NCI-H2029 (cell line): Measurements from ENCODE around the gene TANGO2.
A peak's percentile ranks its signal among the peaks of the same experiment; 100 is the strongest.
"Not testable (repeated sequence)": the region's sequence is repeated elsewhere in the genome, so short reads cannot be mapped to it uniquely, and the experiment has no call there.

Experiments used
- DNase-seq: peaks from one replicate; lab custom pipeline; 2025; lab: John Stamatoyannopoulos, UW

Gene TANGO2

DNA sequence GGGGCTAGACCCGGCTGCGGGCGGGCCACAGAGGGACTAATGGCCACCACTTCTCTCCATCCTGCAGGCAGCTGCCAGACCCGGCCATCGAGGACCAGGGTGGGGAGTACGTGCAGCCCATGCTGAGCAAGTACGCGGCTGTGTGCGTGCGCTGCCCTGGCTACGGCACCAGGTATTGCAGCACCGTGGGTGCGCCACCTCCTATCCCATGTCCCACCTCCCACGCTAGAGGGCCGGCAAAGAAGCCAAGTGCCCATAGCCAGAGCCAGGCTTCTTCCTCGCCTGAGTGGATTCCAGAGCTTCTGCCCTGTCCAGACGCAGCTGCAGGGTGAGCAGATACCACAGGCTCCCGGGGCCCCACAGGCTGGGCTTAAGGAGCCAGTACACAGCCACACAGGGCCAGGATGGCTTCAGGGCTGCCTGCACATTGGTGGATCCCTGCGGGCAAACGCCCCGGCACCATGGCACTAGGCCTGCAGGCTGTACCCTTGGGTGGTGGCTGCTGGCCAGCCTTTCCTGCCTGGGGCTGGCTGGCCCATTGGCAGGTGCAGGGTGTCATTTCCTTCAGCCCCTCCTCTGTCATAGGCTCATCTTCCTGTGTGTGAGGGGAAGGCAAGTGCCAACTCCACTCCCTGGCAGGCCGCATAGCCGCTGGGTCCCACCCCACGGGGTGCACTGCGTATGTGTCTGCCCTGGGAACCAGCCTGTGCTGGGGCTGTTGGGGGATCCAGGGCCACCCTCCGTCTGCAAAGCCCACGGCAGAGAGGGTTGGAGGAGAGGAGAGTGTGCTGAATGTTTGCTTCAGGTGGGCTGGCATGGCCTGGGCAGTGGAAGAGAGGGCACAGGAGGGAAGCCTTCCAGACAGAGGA is 42.6 kb downstream of the TANGO2 start:
- DNase-seq, result no peak

DNA sequence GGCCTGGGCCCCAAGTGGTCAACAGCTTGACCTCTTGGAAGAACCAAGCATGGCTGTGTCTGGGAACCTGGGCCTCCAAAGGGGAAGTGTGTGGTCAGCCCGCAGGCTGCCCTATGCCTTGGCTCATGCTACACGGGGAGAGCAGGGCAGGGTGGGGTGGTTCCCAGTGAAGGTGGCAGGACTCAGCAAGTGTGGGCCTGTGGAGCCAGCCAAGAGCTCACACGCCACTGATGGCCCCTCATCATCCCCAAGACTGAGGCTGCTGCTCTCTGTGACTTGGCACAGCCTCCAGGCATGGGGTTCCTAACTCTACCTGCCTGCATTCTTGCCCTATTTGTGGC is 43.2 kb downstream of the TANGO2 start:
- no peak for DNase-seq

DNA sequence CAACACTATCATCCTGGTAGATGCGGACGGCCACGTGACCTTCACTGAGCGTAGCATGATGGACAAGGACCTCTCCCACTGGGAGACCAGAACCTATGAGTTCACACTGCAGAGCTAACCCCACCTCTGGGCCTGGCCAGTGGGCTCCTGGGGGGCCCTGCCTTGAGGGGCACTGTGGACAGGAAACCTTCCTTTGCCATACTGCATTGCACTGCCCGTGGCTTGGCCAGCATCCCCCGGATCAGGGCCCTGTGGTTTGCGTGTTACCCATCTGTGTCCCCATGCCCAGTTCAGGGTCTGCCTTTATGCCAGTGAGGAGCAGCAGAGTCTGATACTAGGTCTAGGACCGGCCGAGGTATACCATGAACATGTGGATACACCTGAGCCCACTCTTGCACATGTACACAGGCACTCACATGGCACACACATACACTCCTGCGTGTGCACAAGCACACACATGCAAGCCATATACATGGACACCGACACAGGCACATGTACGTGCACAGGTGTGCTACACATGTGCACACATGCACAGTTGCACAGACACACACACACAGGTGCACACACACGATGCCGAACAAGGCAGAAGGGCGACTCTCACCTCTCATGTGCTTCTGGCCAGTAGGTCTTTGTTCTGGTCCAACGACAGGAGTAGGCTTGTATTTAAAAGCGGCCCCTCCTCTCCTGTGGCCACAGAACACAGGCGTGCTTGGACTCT is 43.8 kb downstream of the TANGO2 start:
- DNase-seq, result no peak

DNA sequence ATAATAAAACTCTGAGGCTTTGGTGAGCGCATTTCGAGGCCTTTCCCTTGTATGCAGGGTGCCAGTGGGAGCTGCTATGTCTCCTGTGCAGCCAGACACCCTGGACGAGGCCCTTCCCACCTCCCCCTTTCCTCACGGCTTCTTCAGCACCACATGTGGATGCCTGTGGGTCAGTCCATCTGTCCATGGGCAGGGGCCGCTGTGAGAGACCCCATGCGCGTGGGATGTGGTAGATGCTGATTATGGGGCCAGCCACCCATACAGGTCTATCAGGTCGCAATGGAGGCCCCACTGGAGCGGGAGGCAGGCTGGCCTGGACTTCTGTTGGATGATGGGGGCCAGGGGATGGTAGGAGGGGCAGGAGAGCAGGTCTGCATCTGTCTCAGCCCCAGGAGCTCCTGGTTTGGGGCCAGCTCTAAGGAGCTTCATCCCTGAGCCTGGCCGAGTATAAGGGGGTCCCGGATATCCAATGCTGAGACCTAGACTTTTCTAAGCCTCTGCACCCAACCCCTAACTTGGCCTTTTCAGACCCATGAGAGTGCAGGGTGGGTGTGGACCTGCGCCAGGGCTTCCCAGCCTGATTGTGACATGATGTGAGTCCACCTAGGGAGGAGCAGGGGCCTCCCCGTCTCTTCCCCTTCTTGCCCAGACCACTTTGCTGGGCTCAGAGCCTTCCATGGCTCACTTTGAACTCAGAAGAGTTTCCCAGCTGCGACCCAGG is 45.1 kb downstream of the TANGO2 start:
- no peak for DNase-seq

DNA sequence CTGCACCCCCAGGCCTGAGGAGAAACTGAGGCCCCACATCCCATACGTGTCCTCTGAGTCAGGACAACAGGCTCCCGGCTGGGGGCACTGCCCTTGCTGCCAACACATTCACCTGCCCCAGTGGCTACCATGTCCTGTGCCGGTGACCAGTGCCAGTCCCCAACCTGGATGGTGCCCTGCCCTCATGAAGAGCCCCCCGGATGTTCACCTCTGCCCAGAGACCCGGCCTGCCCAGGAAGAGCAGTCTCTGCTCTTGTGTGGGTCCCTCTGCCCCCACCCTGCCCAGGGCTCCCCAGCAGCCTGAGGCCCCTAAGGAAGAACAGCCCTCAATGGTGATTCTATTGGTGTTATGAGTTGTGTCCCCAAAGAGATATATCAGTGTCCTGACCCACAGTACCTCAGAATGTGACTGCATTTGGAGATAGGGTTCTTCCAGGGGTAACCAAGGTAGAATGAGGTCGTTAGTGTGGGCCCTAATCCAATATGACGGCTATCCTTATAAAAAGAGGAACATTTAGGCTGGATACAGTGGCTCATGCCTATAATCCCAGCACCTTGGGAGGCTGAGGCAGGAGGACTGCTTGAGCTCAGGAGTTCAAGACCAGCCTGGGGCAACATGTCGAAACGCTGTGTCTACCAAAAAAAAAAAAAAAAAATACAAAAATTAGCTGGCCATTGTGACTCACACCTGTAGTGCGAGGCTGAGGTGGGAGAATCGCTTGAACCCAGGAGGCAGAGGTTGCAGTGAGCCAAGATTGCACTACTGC is 45.9 kb downstream of the TANGO2 start:
- DNase-seq, result no peak

DNA sequence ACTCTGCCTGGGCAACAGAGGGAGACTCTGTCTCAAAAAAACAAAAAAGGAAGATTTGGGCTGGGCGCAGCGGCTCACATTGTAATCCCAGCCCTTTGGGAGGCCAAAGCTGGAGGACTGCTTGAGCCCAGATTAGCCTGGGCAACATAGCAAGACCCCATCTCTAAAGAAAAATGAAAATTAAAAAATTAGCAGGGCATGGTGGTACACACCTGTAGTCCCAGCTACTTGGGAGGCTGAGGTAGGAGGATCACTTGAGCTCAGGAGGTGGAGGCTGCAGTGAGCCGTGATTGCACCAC is 46.4 kb downstream of the TANGO2 start:
- DNase-seq, result not testable (repeated sequence)

DNA sequence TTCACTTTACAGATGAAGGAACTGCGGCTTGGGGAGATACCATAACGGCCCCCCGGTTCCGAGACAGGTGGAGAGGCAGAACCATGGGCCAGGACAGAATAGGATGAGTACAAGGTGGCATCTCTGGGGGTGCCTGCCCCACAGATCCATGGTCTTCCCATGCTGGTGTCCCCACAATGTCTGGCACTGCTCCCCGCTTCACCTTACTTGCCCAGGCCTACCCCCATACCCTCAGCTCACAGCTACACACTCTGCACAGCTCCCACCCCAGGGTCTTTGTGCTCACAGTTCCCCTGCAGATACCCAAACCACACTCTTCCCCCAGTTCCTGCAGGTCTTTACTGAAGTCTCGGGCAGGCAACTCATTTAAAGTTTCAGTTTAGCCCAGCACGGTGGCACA is 47.7 kb downstream of the TANGO2 start:
- DNase-seq, result no peak

DNA sequence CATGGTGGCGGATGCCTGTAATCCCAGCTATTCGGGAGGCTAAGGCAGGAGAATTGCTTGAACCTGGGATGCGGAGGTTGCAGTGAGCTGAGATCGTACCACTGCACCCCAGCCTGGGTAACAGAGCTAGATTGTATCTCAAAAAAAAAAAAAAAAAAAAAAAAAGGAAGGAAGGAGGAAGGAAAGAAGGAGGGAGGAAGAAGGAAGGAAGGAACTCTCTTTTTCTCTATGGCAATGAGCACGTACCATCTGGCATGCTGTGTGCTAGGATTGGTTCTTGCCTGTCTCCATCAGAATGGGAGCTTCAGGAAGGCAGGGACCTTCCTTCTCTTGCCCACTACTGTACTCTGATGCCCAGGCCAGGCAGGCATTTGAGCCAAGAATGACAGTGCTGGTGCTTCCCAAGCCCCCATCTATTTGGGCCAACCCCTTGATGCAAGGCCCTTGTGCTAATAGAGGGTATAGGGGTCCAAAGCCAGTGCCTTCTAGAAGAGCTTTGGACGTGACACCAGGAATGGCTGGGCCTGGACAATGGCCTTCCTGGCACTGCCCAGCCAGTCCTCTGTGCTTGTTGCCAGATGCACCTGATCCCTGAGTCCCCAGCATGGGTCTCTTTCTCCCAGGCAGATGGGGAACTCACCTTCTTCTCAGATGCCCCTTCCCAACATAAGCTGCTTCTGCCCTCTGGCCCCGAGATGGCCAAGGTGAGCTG is 48.6 kb downstream of the TANGO2 start:
- DNase-seq, result no peak

DNA sequence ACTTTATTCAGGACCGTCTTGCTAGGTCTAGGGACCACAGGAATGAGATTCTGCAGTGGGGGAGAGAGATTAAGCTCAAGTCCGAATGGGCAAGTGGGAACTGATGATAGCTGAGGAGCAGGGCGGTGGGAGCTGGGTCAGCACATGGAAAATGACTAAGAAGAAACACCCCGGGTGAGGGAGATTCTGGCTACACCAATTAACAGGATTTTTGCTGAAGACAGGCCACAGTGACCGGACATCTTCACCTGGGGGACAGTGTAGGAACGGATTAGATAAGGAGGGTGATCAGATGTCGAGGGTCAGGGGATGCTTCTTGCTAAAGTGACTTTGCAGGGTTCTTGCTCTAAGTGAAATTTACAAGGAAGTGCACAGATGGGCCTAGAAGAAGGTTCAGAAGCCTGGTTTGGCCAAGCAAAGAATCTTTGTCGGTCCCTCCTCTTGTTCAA is 50.6 kb downstream of the TANGO2 start:
- no peak for DNase-seq

DNA sequence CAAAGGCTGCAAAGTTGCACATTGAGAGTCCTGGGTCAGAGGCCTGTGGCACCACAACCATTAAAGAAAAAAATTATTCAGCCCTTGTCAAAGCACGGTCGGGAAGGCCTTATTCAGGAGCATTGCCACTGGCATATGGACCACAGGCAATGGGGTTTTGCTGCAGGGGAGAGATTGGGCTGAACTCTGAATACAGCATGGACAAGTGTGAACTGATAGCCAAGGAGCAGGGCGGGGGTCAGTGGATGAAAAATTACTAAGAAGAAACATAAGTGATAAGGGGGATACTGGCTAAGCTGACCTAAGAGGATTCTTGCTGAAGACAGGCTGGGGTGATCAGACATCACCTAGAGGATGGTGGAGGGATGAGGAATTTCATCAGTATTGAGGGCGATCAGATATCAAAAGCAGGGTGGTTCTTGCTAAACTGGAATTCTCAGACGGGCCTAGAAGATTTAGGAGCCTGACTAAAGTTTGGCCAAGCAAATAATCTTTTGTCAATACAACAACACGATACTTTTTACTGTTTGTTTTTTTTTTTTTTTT is 55.8 kb downstream of the TANGO2 start:
- no peak for DNase-seq

DNA sequence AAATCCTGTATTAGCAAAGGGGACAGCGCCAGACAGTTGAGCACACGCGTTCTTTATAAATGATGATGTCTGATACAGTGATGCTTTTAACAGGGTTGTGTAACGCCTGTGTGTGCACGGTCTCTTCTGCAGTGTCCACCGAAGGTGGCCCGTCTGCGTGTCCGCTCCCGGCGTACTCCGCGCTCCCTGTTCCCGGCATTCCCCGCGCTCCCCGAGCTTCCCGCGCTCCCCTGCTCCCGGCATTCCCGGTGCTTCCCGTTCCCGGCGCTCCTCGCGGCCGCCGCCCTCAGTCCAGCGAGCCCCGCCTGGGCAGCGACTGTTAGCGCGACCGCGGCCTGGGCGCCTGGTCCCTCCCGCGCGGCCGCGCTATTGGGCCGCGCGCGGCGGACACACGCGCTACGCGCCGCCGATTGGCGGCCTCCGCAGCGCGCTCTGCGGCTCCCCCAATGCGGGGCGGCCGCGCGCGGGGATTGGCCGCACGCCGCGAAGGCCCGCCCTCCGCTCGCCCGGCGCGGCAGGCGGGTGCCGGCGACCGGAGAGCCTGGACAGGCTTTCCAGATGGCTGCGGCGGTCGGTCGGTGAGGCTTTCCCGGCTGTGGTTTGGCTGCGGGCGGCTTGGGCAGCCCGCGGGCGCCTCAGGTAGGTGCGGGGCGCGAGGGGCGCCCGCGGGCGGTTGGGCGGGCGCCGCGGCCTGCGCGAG is 59.0 kb downstream of the TANGO2 start, which contains the start of gene DGCR8:
Gene DGCR8 (plus strand): TSS at position 497 of the 700 bp plus-strand sequence. CDS start 5,723 bp downstream, outside the sequence.
- DNase-seq, result peak; percentile 94

DNA sequence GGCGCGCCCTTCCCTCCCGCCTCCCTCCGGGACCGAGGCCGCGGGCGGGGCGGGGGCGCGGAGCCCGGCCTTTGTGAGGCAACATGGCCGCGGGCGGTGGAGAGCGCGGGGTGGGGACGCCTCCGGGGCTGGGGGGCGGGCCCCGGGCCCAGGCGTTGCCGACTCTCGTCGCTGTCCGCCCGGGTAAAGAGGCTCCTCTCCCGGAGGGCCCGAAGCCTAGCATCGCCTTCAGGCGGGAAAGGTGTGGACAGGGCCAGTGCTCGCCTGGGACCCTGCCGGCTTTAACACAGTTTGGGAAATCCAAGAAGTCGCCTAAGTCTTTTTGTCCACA is 59.5 kb downstream of the TANGO2 start:
- DNase-seq, result peak; percentile 46

DNA sequence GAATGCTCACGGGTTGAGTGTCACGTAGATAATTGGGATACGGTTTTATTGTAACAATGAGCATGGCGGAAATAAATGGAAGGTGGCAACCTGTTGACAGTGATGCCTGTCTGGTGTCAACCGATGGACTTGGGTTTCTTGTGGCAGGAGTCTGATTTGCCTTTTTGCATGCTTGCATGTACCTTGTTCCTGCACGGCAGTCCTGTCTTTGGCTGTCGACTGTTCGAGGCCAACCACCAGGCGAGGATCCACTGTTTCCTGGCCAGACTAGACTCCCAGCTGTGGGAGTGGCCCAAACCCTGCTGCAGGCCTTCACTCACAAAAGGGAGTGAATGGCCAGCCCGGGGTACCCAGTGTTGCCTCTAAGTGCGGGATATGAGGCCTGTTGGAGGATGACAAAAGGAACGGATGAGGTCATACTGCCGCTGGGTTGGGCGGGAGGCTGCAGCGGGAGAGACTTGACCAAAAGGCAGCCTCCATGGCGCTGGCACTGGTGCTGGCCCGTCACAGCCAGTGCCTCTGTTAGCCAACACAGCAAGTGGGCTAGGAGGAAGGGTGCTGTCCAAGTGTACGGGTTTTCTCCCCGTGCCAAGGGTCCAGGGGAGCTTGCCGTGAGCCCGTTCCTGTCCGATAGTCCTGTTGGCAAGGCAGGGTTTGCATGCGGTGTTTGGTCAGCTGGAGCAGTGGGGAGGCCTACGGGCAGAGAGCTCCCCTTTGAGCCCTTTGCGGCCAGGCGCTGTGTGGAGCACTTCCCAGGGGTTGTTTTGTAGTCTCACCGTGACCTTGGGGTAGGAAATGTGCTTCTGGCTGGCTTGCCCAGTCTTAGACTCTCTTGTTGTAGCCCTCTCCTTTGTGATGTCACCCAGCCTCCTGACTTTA is 60.1 kb downstream of the TANGO2 start:
- DNase-seq, result peak; percentile 62

DNA sequence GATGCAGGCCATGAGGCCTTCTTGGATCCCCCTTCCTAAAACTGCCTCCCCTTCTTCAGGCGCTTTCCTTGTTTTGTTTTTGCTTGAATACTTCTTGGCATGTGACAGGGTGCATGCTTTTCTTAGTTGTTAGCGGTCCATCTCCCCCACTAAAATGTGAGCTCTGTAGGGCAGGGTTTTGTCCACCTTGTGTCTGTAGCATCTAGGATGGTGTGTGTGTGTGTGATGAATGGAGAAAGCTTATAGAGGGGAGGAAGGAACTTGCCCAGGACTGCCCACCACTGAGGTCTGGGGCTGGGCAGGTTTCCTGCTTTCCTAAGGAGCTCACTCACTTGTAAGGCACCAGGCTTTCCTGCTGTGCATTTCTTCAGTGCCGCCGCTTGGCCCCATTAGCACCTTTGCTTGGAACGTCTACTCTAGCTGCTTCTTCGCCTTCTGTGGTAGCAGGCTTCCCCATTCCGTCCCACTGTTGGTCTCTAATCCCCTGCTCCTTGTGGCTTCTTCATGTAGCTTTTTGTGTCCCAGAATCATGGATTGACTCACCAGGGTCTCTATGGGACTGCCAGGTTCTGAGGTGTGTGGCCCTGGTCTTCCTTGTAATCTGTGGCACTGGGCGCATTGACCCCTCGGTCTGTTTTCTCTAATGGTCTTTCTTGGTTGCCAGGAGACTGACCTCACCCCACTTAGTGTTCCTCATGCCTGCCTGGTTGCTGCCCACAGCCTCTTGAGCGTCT is 62.4 kb downstream of the TANGO2 start:
- no peak for DNase-seq

DNA sequence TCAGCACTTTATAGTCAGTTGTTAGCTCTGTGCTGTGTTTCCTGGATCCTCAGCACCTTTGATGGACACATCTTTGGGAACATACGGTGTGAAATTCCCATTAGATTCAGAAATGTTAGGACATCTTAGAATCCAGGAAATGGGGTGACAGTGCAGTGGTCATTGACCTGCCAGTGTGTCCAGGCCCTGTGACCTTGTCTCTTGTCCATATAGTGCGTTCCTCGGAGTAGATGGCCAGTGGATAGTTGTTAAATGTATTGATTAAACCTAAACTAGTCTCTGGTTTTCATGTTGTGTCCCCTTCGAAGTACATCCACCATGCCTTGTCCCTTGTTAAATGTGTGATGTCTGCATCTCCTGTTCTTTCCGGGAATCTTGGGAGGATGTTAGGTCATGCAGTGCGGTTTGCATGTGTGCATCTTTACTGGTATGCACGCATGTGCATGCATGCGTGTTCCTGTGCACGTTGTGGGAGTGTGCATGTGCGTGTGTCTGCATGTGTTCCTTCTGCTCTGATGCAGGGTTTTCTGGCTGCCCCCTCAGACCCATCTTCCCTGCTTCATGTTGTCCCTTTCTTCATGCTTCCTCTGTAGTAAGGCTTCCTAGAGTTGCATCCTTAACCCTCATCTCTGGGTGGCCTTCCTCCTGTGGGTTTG is 63.1 kb downstream of the TANGO2 start:
- no peak for DNase-seq

DNA sequence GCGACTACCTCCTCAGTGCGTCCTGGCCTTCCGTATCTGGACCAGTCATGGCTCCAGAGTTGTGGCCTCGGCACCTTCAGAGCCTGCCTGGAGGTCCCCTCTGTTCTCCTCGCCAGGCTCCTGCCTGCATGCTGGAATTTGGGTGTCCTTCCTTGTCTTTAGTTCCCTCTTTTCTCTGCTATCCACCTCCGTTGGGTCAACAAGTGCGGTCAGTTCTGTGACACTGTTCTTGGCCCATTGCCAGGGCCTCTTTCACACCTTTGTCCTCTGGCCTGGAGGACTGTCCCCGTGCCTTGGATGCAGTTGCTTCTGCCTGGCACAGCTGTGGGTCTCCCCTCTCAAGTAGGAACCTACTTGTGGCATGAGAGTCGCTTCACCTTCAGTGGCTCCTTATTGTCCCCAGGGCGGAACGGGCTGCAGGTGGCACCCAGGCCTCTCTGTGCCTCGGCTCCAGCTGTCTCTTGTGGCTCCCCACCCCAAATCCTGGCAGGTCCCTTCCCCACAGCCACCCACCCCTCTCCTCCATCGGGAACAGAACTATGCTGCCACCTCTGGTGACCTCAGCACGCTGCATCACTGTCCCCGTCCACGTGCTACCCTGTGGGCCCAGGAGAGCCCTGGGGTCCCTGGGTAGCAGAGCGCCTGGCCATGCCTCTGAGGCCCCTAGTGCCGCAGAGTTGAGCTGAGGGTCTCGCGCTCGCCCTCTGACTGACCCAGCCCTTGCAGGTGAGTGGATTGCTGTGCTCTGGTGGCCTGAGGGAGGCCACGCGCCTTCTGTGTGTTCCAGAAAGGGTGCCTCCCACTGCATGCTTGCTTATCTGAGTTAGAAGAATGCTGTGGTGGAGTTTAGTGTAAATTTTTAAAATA is 63.9 kb downstream of the TANGO2 start:
- no peak for DNase-seq

DNA sequence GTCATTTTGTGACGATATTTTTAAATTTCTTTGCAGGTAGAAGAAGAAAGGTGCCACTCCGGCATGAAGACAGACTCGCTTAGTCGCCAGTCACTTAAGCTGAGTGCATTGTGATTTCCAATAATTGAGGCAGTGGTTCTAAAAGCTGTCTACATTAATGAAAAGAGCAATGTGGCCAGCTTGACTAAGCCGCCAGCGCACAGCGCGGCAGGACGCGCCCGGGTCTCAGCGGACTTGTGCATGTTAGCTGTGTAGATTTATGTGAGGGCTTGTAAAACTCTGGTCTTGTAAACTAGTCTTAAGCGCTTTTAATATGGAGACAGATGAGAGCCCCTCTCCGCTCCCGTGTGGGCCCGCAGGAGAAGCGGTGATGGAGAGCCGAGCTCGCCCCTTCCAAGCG is 64.7 kb downstream of the TANGO2 start:
- no peak for DNase-seq
